GM12872 (cell line): Measurements from ENCODE around the gene ZC3H12A.

Source experiments
- TF ChIP-seq, protein P1 (sequence below): IDR thresholded peaks from 3 replicates; pipeline ENCODE4 v1.5.1; 2011; ENCODE audit warnings: low read depth, mild to moderate bottlenecking, low read length, moderate library complexity; ENCODE audit not compliant: insufficient read depth

Gene ZC3H12A

DNA sequence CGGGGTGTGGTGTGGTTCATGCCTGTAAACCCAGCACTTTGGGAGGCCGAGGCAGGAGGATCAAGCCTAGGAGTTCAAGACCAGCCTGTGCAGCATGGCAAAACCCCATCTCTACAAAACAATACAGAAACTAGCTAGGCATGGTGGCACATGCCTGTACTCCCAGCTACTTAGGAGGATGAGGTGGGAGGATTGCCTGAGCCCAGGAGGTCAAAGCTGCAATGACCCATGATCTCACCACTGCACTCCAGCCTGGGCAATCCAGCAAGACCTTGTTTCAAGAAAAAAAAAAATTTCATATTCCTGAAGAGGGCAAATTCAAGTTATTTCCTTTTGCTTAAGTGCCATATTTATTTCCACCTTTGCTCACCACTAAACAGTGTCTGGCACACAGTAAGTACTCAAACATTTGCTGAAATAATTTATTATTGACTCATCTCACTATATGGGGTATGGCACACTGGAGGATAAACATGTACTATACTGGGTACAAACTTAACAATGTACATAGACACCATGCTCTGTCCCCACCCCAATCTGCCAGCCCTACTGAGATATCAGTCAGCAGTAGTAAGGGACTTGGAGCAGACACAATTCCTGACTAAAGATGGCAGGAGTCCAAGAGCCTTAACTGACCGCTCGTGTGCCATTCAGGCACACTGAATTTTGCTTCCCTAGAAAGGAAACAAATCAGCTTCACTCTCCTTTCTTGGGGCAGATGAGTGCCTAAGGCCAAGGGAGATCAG, 24.7 kb downstream of the ZC3H12A start:
- TF ChIP-seq, protein P1, sequence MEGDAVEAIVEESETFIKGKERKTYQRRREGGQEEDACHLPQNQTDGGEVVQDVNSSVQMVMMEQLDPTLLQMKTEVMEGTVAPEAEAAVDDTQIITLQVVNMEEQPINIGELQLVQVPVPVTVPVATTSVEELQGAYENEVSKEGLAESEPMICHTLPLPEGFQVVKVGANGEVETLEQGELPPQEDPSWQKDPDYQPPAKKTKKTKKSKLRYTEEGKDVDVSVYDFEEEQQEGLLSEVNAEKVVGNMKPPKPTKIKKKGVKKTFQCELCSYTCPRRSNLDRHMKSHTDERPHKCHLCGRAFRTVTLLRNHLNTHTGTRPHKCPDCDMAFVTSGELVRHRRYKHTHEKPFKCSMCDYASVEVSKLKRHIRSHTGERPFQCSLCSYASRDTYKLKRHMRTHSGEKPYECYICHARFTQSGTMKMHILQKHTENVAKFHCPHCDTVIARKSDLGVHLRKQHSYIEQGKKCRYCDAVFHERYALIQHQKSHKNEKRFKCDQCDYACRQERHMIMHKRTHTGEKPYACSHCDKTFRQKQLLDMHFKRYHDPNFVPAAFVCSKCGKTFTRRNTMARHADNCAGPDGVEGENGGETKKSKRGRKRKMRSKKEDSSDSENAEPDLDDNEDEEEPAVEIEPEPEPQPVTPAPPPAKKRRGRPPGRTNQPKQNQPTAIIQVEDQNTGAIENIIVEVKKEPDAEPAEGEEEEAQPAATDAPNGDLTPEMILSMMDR, result no peak

DNA sequence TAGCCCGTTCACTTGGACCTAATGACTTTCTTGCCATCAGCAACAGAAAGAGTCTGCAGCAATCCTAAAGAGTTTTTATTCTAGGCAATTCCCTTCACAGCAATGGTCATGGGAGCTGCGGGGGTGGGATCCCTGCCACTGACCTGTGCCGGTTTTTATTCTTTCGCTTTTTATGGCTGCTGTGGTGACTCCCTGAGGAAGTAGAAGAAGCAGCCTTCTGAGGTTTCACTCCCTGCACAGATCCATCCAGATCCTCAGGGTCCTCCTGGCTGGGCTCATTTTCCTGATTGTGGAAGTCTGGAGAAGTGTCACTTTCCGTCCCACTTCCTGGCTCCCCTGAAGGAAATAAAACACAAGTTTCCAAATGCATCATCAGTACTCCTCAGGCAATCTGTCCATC, 27.3 kb downstream of the ZC3H12A start:
- TF ChIP-seq, protein P1, result no peak

DNA sequence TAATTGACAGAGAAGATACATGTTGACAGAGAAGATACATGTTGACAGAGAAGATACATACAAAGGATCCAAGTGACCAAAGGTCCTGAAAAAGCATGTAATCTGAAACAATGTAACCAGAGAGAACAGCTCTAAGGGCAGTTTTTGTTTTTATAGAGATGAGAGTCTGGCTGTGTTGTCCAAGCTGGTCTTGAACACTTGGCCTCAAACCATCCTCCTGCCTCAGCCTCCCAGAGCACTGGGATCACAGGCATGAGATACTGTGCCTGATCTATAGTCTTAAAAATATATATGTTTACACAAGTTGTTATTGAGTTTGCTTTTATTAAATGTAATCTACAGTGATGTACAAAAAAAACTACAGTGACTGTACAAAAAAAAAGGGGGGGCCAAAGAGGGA, 27.7 kb downstream of the ZC3H12A start:
- TF ChIP-seq, protein P1, result no peak

DNA sequence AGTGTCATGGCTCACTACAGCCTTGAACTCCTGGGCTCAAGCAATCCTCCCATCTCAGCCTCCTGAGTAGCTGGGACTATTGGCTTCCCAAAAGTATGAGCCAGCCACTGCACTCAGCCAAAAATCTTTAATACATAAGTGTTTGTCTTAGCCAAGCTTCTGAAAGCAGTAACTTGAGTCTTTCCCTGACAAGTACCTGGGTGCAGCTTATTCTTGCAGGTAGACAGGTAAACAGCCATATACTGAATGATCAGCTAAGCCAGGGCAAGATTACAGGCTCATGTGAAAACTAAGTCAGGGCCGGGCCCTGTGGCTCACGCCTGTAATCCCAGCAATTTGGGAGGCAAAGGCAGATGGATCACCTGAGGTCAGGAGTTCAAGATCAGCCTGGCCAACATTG, 32.4 kb downstream of the ZC3H12A start:
- TF ChIP-seq, protein P1, result no peak

DNA sequence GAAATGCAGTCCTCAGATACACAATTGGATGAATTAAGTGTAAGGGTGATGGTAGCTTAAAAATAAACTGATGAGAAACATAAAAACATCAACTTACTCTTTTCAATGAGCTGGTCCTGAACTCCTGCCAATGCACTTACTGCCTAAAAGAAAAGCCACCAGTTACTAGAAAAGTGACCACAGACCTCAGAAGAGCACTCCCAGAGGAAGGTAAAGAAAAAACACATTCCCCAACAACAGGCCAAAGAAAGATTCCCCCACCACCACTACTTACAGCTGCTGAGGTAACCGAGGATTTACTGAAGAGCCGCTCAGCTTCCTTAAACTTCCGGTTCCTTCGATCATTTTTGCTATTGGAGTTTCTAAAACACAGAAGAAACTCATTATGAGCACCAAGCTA, 34.8 kb downstream of the ZC3H12A start:
- TF ChIP-seq, protein P1, result peak; percentile 40; the same call in 2 of the 3 replicates

DNA sequence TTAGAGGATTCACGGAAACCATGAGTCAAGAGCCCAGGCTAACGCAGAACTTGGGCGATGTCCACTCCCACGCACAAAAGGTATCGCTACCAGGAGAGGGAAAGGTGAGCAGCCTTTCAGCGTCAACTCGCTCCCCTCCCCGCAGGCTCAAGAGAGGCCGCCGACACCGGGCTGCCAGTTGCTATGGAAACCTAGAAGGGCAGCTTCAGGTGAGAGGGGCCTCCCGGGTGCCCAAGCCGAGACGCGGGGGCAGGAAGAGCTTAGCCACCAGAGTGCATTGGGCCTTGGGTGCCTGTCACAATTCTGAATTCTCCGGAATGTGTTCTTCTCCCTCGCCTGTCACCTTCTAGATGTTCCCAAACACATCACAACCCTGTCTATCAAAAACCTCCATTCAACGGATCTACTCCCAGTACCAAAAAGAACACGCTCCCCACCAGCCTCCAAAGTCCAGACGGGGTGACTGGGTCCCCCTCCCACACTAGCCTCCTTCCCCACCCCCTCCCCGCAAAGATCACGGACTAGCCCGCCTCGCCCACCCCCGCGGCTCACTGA, 39.5 kb downstream of the ZC3H12A start:
- TF ChIP-seq, protein P1, result no peak

DNA sequence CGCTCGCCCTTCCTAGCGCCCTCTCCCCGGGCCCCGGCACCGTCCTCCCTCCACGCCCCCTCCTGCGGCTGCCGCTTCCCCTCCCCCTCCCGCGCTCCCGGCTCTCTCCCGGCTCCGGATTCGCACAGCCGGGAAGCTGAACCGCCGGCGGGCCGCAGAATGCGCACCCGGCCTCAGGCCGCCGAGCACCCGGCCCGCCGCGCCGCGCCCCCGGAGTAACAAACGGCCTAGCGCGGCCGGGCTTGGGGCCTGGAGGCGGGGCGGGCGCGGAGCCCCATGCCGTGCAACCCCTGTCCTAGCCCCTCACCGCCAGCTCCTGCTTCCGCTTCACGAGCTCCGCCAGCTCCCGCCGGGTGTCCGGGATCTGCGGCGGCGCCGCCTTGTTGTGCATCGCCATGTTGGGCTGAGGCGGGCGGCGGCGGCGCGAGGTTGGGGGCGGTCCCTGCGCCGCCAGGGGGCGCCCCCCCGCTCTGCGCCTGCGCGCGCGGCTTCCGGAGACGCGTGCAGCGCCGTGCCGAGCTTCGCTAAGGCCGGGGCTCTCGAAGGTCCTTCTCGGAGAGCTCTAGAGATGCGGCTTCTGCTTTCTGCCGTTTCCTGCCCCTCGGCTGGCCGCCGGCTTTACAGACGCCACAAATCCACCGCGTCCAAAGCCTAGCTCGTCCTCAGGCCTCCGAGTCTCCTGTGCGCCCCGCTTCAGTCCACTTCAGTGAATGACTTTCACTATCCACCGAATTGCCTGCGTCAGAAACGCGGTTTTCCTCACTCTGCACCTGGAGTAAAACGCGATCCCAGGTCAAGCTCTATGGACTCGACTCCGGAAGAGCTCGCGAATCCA, 40.2 kb downstream of the ZC3H12A start, which contains the start of gene MEAF6:
Gene MEAF6, minus strand, starts transcription at position 417 of the 835 bp plus-strand sequence. Its CDS starts 20 bp downstream, at position 397.
- TF ChIP-seq, protein P1, result peak; percentile 69
